ENCODE results near the gene KCNH4.

Gene KCNH4

GRCh38 chr17:42171831-42172230 is 9.1 kb downstream of the KCNH4 start:
- TF ChIP-seq CTCF (IDR thresholded peaks at IDR 0.05; ENCODE audit: unreplicated experiment in 3 of 3), result no peak
- Mint-ChIP-seq H3K9me3 (no peaks in the 10 kb centered on the region), H3K27ac (no peak overlapping the region), H3K27me3 (ENCODE audit: low read depth) (peaks cover 37% of the 10 kb centered on the region), H3K36me3 (ENCODE audit: low read depth) (no peaks in the 10 kb centered on the region), H3K4me1 (no peaks in the 10 kb centered on the region), H3K4me3 (no peak overlapping the region)

- Mint-ChIP-seq H3K4me1 (no peaks in the 10 kb centered on the region), H3K4me3 (no peak overlapping the region), H3K27me3 (ENCODE audit: low read depth) (peaks cover 26% of the 10 kb centered on the region), H3K27ac (no peak overlapping the region), H3K9me3 (no peaks in the 10 kb centered on the region), H3K36me3 (ENCODE audit: low read depth) (no peaks in the 10 kb centered on the region)
- TF ChIP-seq CTCF (IDR thresholded peaks at IDR 0.05; ENCODE audit: unreplicated experiment in 3 of 3), result no peak
Measured at GRCh38 chr17:42169351-42169750, 11.6 kb downstream of the KCNH4 start.

GRCh38 chr17:42167807-42168206 is 13.1 kb downstream of the KCNH4 start:
- Mint-ChIP-seq H3K27me3 (ENCODE audit: low read depth) (peaks cover 22% of the 10 kb centered on the region), H3K4me1 (no peaks in the 10 kb centered on the region), H3K4me3 (no peak overlapping the region), H3K27ac (no peak overlapping the region), H3K36me3 (ENCODE audit: low read depth) (no peaks in the 10 kb centered on the region), H3K9me3 (no peaks in the 10 kb centered on the region)
- no peak for TF ChIP-seq CTCF (IDR thresholded peaks at IDR 0.05; ENCODE audit: unreplicated experiment in 3 of 3)

- Mint-ChIP-seq H3K27me3 (ENCODE audit: low read depth) (peaks cover 11% of the 10 kb centered on the region), H3K36me3 (ENCODE audit: low read depth) (no peaks in the 10 kb centered on the region)
Measured at GRCh38 chr17:42166196-42166763, 14.7 kb downstream of the KCNH4 start.

GRCh38 chr17:42165751-42166150 is 15.2 kb downstream of the KCNH4 start:
- no peaks in the 10 kb centered on the region for H3K9me3 Mint-ChIP-seq
- no peak overlapping the region for H3K4me3 Mint-ChIP-seq
- H3K27me3 Mint-ChIP-seq (ENCODE audit: low read depth), result peaks cover 9% of the 10 kb centered on the region
- no peak for TF ChIP-seq CTCF (IDR thresholded peaks at IDR 0.05; ENCODE audit: unreplicated experiment in 3 of 3)
- no peaks in the 10 kb centered on the region for H3K36me3 Mint-ChIP-seq (ENCODE audit: low read depth)
- no peak overlapping the region for H3K27ac Mint-ChIP-seq
- H3K4me1 Mint-ChIP-seq, result no peaks in the 10 kb centered on the region

More at GRCh38 chr17:42166196-42166763, 14.7 kb downstream of the KCNH4 start:
- no peak for TF ChIP-seq CTCF (IDR thresholded peaks at IDR 0.05; ENCODE audit: unreplicated experiment in 3 of 3)
- H3K4me1 Mint-ChIP-seq, result no peaks in the 10 kb centered on the region
- H3K4me3 Mint-ChIP-seq, result no peak overlapping the region
- no peak overlapping the region for H3K27ac Mint-ChIP-seq
- no peaks in the 10 kb centered on the region for H3K9me3 Mint-ChIP-seq

- Mint-ChIP-seq H3K4me3 (no peak overlapping the region), H3K9me3 (no peaks in the 10 kb centered on the region)
- no peak for TF ChIP-seq CTCF (IDR thresholded peaks at IDR 0.05; ENCODE audit: unreplicated experiment in 3 of 3)
Measured at GRCh38 chr17:42163696-42164407, 17.1 kb downstream of the KCNH4 start.

More at GRCh38 chr17:42163696-42164407, 17.1 kb downstream of the KCNH4 start:
- Mint-ChIP-seq H3K36me3 (ENCODE audit: low read depth) (no peaks in the 10 kb centered on the region), H3K4me1 (no peaks in the 10 kb centered on the region), H3K27me3 (ENCODE audit: low read depth) (peaks cover 9% of the 10 kb centered on the region), H3K27ac (no peak overlapping the region)

All from nephron (organoid).